ENCODE measurements around the gene ARMC2. TPM values are rescaled to one million over a fixed set of nuclear protein-coding genes. Genes with fewer than 3 reads are reported as not detected.

Gene ARMC2
- total and polyA plus RNA-seq, 2 of the 8 experiments (the other 6 are each of a cell fraction or from before 2014, with no cell fraction given) = 1.6 to 4.4 TPM

DNA sequence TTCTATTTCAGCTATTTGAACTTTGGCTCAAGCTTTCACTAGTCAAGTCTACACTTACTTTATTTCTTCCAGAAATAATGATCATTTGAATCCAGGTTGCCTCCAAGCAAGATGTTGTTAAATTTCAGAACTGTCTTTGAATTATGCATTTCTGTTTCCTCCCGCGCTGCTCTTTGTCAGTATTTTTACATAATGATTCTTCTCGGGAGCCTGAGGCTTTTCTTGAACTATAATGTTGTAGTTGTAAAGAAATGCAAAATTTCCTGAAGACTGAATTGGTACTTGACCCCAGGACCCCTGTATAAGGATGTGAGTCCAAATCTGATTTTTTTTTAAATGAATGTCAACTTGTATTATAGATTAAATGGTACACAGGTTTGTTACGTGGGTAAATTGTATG, 80.4 kb downstream of the ARMC2 start:
- Histone ChIP-seq H4K8ac (ENCODE audit: extremely low read depth, insufficient read depth, low read length) (no peak overlapping the region), H3K4me1 (replicated peaks in 1 of 4; ENCODE audit: control insufficient read depth in 3 of 4, insufficient read depth in 4 of 4, low read length in 3 of 4) (peaks cover 0 to 3% (median under 1%) of the 10 kb centered on the region in 4 experiments; a peak in 4 of 7 replicates), H3K23ac (ENCODE audit: insufficient read length) (no peak overlapping the region), H3K4me3 (ENCODE audit: extremely low read depth in 1 of 4, insufficient read depth in 2 of 4, low read depth in 3 of 4, low read length in 4 of 4) (no peak overlapping the region), H2BK20ac (ENCODE audit: low read length) (no peak overlapping the region), H3K14ac (ENCODE audit: insufficient read length) (no peak overlapping the region), H2BK120ac (replicated peaks; ENCODE audit: low read depth, low read length) (no peak overlapping the region), H3K56ac (replicated peaks; ENCODE audit: insufficient read length, low read depth, low read length) (no peak overlapping the region), H3K36me3 (ENCODE audit: control insufficient read depth in 2 of 4, insufficient read depth in 4 of 4, low read length in 3 of 4) (no peaks in the 10 kb centered on the region), H4K20me1 (replicated peaks in 1 of 2; ENCODE audit: control insufficient read depth in 1 of 2, insufficient read depth in 2 of 2, low read length in 2 of 2) (no peaks in the 10 kb centered on the region), H3K4me2 (ENCODE audit: insufficient read depth in 1 of 2, low read depth in 2 of 2, low read length in 2 of 2) (no peak overlapping the region), H2AFZ (ENCODE audit: low read length) (no peak overlapping the region), H2BK5ac (ENCODE audit: low read depth, low read length) (no peak overlapping the region), H3K79me2 (ENCODE audit: control insufficient read depth in 1 of 2, insufficient read depth in 2 of 2, low read length in 2 of 2) (no peaks in the 10 kb centered on the region), H3K9ac (replicated peaks in 1 of 4; ENCODE audit: extremely low read depth in 1 of 4, low read depth in 3 of 4, low read length in 3 of 4) (no peak overlapping the region), H3K4ac (replicated peaks; ENCODE audit: insufficient read length, low read depth, low read length) (no peak overlapping the region), H3K79me1 (ENCODE audit: low read depth, low read length) (no peaks in the 10 kb centered on the region), H4K91ac (replicated peaks; ENCODE audit: insufficient read length, low read length) (no peak overlapping the region), H2BK12ac (ENCODE audit: low read depth, low read length) (no peak overlapping the region), H3K27ac (ENCODE audit: low read depth, low read length) (no peak overlapping the region), H3K27me3 (replicated peaks in 1 of 4; ENCODE audit: control insufficient read depth in 3 of 4, extremely low read depth in 1 of 4, insufficient read depth in 3 of 4, low read length in 3 of 4) (no peaks in the 10 kb centered on the region), H3K18ac (ENCODE audit: extremely low read depth, low read length) (no peak overlapping the region), H2AK5ac (ENCODE audit: low read depth, low read length) (no peak overlapping the region), H2BK15ac (ENCODE audit: low read length) (no peak overlapping the region), H3K23me2 (ENCODE audit: low read depth, low read length) (no peaks in the 10 kb centered on the region), H4K5ac (ENCODE audit: insufficient read length, low read depth, low read length) (no peak overlapping the region), H3K9me3 (ENCODE audit: insufficient read depth in 2 of 2, low read depth in 1 of 2, low read length in 1 of 2) (no peaks in the 10 kb centered on the region)
- FAIRE-seq = no peak
- WGBS, 2 experiments (ENCODE audit: extremely low coverage in 1 of 2, insufficient coverage in 1 of 2, insufficient read length in 1 of 2, insufficient replicate concordance in 2 of 2, low coverage in 1 of 2, low lambda C conversion rate in 2 of 2, missing lambda C conversion rate in 1 of 2) = 69% methylated on average over 4 of the region's 4 CpGs; no CpG with 5 or more reads in 1 of the 2 experiments
- ChIA-PET CTCF (ENCODE audit: partially characterized antibody) (interaction anchor here (0.7 to 2.4 kb wide), 4 partner anchors 8 to 31 kb away, joined by 4 to 7 read pairs (median 4); no protein-coding TSS in a partner anchor), POLR2A (ENCODE audit: partially characterized antibody) (no interaction called here)
- DNase-seq (ENCODE audit: low read depth in 1 of 2, low spot score in 2 of 2) = no peak
- no peak for TF ChIP-seq BRCA1 (IDR thresholded peaks at IDR 0.05; ENCODE audit: low read depth, low read length)
- no peak for TF ChIP-seq POLR2A (IDR thresholded peaks at IDR 0.05; ENCODE audit: control extremely low read depth in 1 of 2, low read depth in 2 of 2, low read length in 2 of 2)
- no peak for TF ChIP-seq RNF2 (IDR thresholded peaks at IDR 0.05; ENCODE audit: borderline replicate concordance, low read depth, low read length, missing control alignments, poor library complexity, severe bottlenecking)
- no peak for TF ChIP-seq JUND (IDR thresholded peaks at IDR 0.05; ENCODE audit: low read length)
- TF ChIP-seq CTBP2 (IDR thresholded peaks at IDR 0.05; ENCODE audit: borderline replicate concordance, insufficient read depth, insufficient read length, low read length) = no peak
- no peak for TF ChIP-seq EP300 (IDR thresholded peaks at IDR 0.05; ENCODE audit: borderline replicate concordance in 1 of 2, low read depth in 2 of 2, low read length in 2 of 2)
- no peak for TF ChIP-seq PHF8 (conservative IDR thresholded peaks at IDR 0.05; ENCODE audit: low read depth, low read length)
- TF ChIP-seq EGR1 (IDR thresholded peaks at IDR 0.05; ENCODE audit: borderline replicate concordance, low read depth, low read length) = no peak
- TF ChIP-seq CBX8 (IDR thresholded peaks at IDR 0.05; ENCODE audit: borderline replicate concordance, low read depth, low read length) = no peak
- TF ChIP-seq RFX5 (IDR thresholded peaks at IDR 0.05; ENCODE audit: borderline replicate concordance, low read depth, low read length) = no peak
- TF ChIP-seq SIX5 (IDR thresholded peaks at IDR 0.05; ENCODE audit: low read depth, low read length) = no peak
- no peak for TF ChIP-seq FOSL1 (IDR thresholded peaks at IDR 0.05; ENCODE audit: insufficient read depth, low read depth, low read length)
- TF ChIP-seq TAF1 (IDR thresholded peaks at IDR 0.05; ENCODE audit: low read depth, low read length) = no peak
- TF ChIP-seq SP2 (IDR thresholded peaks at IDR 0.05; ENCODE audit: low read length) = no peak
- no peak for TF ChIP-seq ZNF274 (IDR thresholded peaks at IDR 0.05; ENCODE audit: borderline replicate concordance, extremely low read depth, low read length)

Measured in H1 (cell line).